Adrenal gland (tissue), 5 donors: ENCODE data around the gene SORL1-AS1.

Experiments
- POLR2A ChIP-seq, 2 donors: fragments of 450-650 bp; IDR thresholded peaks; one replicate each; pipeline ENCODE4 v1.6.1; 2017; ENCODE audit warnings: antibody characterized with exemption in 2 of 2, mild to moderate bottlenecking in 2 of 2, moderate library complexity in 1 of 2
- TF ChIP-seq, protein P1 (sequence below), 6 experiments: fragments of 450-650 bp in 4 of 6; fragments of 200-600 bp in 2 of 6; sonication (generic) in 1 of 6; IDR thresholded peaks; 1 replicate in 5 of 6; 2 replicates in 1 of 6; pipeline versions ENCODE4 v1.5.1 to v1.8.0; 2016 to 2021; ENCODE audit warnings: antibody characterized with exemption in 6 of 6, mild to moderate bottlenecking in 2 of 6, moderate library complexity in 1 of 6
- donor health status: DM: no; HTN: no; CAD: no.

DNA sequence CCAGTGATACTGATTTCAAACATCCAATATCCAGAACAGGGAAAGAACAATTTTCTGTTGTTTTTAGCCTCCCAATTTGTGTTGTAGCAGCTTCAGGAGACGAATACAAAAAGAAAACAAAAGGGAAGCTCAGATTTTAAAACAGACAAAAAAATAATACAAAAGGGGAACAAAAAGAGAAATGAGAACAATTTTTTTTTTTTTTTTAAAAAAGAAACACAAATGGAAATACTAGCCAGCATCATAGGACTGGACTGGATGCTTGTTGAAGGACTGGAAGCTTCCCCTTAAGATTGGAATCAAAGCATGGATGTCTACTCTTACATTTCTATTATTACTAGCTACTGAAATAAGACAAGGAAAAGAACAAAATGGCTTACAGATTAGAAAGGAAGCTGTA, 47.1 kb downstream of the SORL1-AS1 start:
- TF ChIP-seq, protein P1, sequence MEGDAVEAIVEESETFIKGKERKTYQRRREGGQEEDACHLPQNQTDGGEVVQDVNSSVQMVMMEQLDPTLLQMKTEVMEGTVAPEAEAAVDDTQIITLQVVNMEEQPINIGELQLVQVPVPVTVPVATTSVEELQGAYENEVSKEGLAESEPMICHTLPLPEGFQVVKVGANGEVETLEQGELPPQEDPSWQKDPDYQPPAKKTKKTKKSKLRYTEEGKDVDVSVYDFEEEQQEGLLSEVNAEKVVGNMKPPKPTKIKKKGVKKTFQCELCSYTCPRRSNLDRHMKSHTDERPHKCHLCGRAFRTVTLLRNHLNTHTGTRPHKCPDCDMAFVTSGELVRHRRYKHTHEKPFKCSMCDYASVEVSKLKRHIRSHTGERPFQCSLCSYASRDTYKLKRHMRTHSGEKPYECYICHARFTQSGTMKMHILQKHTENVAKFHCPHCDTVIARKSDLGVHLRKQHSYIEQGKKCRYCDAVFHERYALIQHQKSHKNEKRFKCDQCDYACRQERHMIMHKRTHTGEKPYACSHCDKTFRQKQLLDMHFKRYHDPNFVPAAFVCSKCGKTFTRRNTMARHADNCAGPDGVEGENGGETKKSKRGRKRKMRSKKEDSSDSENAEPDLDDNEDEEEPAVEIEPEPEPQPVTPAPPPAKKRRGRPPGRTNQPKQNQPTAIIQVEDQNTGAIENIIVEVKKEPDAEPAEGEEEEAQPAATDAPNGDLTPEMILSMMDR (IDR thresholded peaks at IDR 0.05), result no peak
- TF ChIP-seq POLR2A (IDR thresholded peaks at IDR 0.05), result no peak
